SK-N-SH (cell line): ENCODE results near the gene LLGL1. TPM values are rescaled to one million over a fixed set of nuclear protein-coding genes. Genes with fewer than 3 reads are reported as not detected.

Experiments used
- CTCF ChIA-PET: fragments of 300-600, 350-600 bp; formaldehyde crosslinking; extraction: SDS; loops from one replicate; lab custom pipeline; 2021; lab: Yijun Ruan, JAX
- POLR2A ChIA-PET: fragments of 350-600 bp; sonication (Branson Sonifier 250); formaldehyde crosslinking; extraction: SDS; loops from one replicate; lab custom pipeline; 2020; ENCODE audit warnings: antibody characterized with exemption, inconsistent platforms; lab: Yijun Ruan, JAX
- DNase-seq: peaks from one replicate; pipeline ENCODE4 v3.0.0; 2012
- H2AFZ ChIP-seq: fragments of 200-600 bp; sonication (generic); 2 replicates; pipeline ENCODE4 v1.8.1; 2016; ENCODE audit warnings: antibody characterized with exemption, mild to moderate bottlenecking, low read depth
- H3F3A ChIP-seq: fragments of 200-600 bp; sonication (generic); replicated peaks from 2 replicates; pipeline ENCODE3; 2016; ENCODE audit warnings: antibody characterized with exemption, mild to moderate bottlenecking; ENCODE audit not compliant: insufficient read depth
- H3K27ac ChIP-seq, 2 experiments: fragments of 200-500 bp in 1 of 2; fragments of 200-600 bp in 1 of 2; sonication (Bioruptor generic) in 1 of 2; sonication (generic), shearing (Covaris generic) in 1 of 2; 2 replicates each; pipeline versions ENCODE4 v1.5.1 to v1.6.1; 2014 to 2016; ENCODE audit warnings: low read depth in 2 of 2, inconsistent platforms in 1 of 2, low read length in 1 of 2, mild to moderate bottlenecking in 1 of 2, mixed read lengths in 1 of 2
- H3K27me3 ChIP-seq: fragments of 200-600 bp; sonication (generic), shearing (Covaris generic); 2 replicates; pipeline ENCODE4 v1.6.1; 2016; ENCODE audit warnings: mixed run types; ENCODE audit not compliant: insufficient read depth
- H3K36me3 ChIP-seq, 2 experiments: fragments of 200-500 bp in 1 of 2; fragments of 200-600 bp in 1 of 2; sonication (Bioruptor generic) in 1 of 2; sonication (generic) in 1 of 2; replicated peaks in 1 of 2; 2 replicates each; pipeline versions ENCODE3 to v1.5.1; 2014 to 2016; ENCODE audit warnings: low read length in 1 of 2, mild to moderate bottlenecking in 1 of 2; ENCODE audit not compliant: insufficient read depth in 2 of 2, control insufficient read depth in 1 of 2
- H3K4me1 ChIP-seq, 2 experiments: fragments of 200-500 bp in 1 of 2; fragments of 200-600 bp in 1 of 2; sonication (Bioruptor generic) in 1 of 2; sonication (generic), shearing (Covaris generic) in 1 of 2; 2 replicates each; pipeline versions ENCODE4 v1.5.1 to v1.6.1; 2014 to 2016; ENCODE audit warnings: low read depth in 1 of 2, low read length in 1 of 2, mixed run types in 1 of 2; ENCODE audit not compliant: insufficient read depth in 2 of 2, control insufficient read depth in 1 of 2
- H3K4me2 ChIP-seq: fragments of 200-600 bp; sonication (generic), shearing (Covaris generic); 2 replicates; pipeline ENCODE4 v1.6.1; 2017; ENCODE audit warnings: mixed run types
- H3K4me3 ChIP-seq, 2 experiments: fragments of 200-500 bp in 1 of 2; fragments of 200-600 bp in 1 of 2; sonication (Bioruptor generic) in 1 of 2; sonication (generic), shearing (Covaris generic) in 1 of 2; 2 replicates each; pipeline versions ENCODE4 v1.5.1 to v1.8.1; 2014 to 2016; ENCODE audit warnings: low read depth in 2 of 2, inconsistent platforms in 1 of 2, low read length in 1 of 2, mild to moderate bottlenecking in 1 of 2, mixed read lengths in 1 of 2, moderate library complexity in 1 of 2
- H3K79me2 ChIP-seq: fragments of 200-600 bp; sonication (generic); 2 replicates; pipeline ENCODE4 v1.8.1; 2017; ENCODE audit warnings: mild to moderate bottlenecking; ENCODE audit not compliant: insufficient read depth
- H3K9ac ChIP-seq: fragments of 200-600 bp; sonication (generic); 2 replicates; pipeline ENCODE4 v1.6.1; 2017; ENCODE audit warnings: mixed run types
- H3K9me2 ChIP-seq: fragments of 200-600 bp; sonication (generic); 2 replicates; pipeline ENCODE4 v1.6.1; 2017; ENCODE audit warnings: mixed run types
- H3K9me3 ChIP-seq: fragments of 200-600 bp; sonication (generic); 2 replicates; pipeline ENCODE4 v1.6.1; 2017; ENCODE audit warnings: mixed run types, mild to moderate bottlenecking, moderate library complexity
- H4K20me1 ChIP-seq: fragments of 200-600 bp; sonication (generic); 2 replicates; pipeline ENCODE4 v1.6.1; 2017; ENCODE audit warnings: mild to moderate bottlenecking, mixed run types; ENCODE audit not compliant: insufficient read depth
- CHD2 ChIP-seq: fragments of 150-350 bp; IDR thresholded peaks from 2 replicates; pipeline ENCODE4 v1.6.1; 2018; ENCODE audit warnings: low read length; ENCODE audit not compliant: partially characterized antibody
- EP300 ChIP-seq, 2 experiments: IDR thresholded peaks; 2 replicates each; pipeline versions ENCODE4 v1.4.0 to v1.6.1; 2012; ENCODE audit warnings: borderline replicate concordance in 1 of 2, low read depth in 1 of 2, low read length in 1 of 2
- FOSL2 ChIP-seq: IDR thresholded peaks from 2 replicates; pipeline ENCODE4 v1.4.0; 2012; ENCODE audit warnings: low read depth, mild to moderate bottlenecking, moderate library complexity, borderline replicate concordance
- FOXJ3 ChIP-seq: sonication (generic); formaldehyde crosslinking; IDR thresholded peaks from 2 replicates; pipeline ENCODE4 v1.5.1; 2020; ENCODE audit warnings: mild to moderate bottlenecking, missing genetic modification reagents
- NFIC ChIP-seq: IDR thresholded peaks from 2 replicates; pipeline ENCODE4 v1.4.0; 2012; ENCODE audit warnings: borderline replicate concordance
- RAD21 ChIP-seq: IDR thresholded peaks from 2 replicates; pipeline ENCODE4 v1.6.1; 2012; ENCODE audit warnings: mild to moderate bottlenecking, low read length
- RCOR1 ChIP-seq: fragments of 150-350 bp; IDR thresholded peaks from 2 replicates; pipeline ENCODE4 v1.6.1; 2017; ENCODE audit warnings: antibody characterized with exemption, low read length
- WGBS: methylation state at CpG from one replicate; pipeline ENCODE4 v1.1.6; 2017; ENCODE audit warnings: low lambda C conversion rate; 5-methylcytosine and 5-hydroxymethylcytosine counted together
- polyA plus RNA-seq, 3 experiments: library from polyadenylated mRNA; depleted of rRNA; stranded (reverse); fragments of >200 nt; gene quantifications; 2 replicates each; pipeline ENCODE4 v1.2.3, GENCODE V29; 2012
- TF ChIP-seq, protein P1 (sequence below): IDR thresholded peaks from 2 replicates; pipeline ENCODE4 v1.6.1; 2012; ENCODE audit warnings: mild to moderate bottlenecking, low read depth, low read length, moderate library complexity

LLGL1 gene
- polyA plus RNA-seq, 1 of the 3 experiments (the other 2 are of a cell fraction), result 31.4 TPM

DNA sequence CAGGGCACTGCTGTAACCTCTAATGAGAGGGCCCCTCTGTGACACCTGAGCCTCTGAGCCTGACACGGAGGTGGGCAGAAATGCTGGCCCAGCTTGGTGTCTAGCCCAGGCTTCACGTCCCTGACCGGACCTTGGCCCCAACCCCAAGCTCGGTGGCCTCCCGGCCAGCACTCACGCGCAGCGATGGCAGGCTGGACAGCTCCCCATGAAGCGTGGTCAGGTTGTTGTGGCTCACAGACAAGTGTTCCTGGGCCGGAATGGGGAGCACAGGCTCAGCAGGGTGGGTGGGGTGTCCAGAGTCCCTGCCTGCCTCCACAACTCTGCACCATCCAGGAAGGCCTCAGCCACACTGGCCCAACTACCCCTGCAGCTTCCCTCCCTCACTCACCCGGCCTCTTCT is 30.9 kb downstream of the LLGL1 start:
- H3K4me2 ChIP-seq, result peak overlapping the region; percentile 94
- H3K9ac ChIP-seq, result no peak overlapping the region
- H3F3A ChIP-seq, result peaks cover 12% of the 10 kb centered on the region
- H4K20me1 ChIP-seq, result peaks cover 36% of the 10 kb centered on the region
- peaks cover 19 to 52% of the 10 kb centered on the region in 2 experiments for H3K36me3 ChIP-seq
- H3K27me3 ChIP-seq, result no peaks in the 10 kb centered on the region
- WGBS, result 91% methylated on average over 2 of the region's 11 CpGs
- no peak overlapping the region for H3K27ac ChIP-seq
- CTCF ChIA-PET, result interaction anchor here (0.8 to 1.4 kb wide), 2 partner anchors 9 to 27 kb away, joined by 3 read pairs; no protein-coding TSS in a partner anchor
- no peaks in the 10 kb centered on the region for H3K9me3 ChIP-seq
- peaks cover under 1 to 27% of the 10 kb centered on the region in 2 experiments; a peak in 2 of 4 replicates for H3K4me1 ChIP-seq
- no peak for DNase-seq
- TF ChIP-seq, protein P1, sequence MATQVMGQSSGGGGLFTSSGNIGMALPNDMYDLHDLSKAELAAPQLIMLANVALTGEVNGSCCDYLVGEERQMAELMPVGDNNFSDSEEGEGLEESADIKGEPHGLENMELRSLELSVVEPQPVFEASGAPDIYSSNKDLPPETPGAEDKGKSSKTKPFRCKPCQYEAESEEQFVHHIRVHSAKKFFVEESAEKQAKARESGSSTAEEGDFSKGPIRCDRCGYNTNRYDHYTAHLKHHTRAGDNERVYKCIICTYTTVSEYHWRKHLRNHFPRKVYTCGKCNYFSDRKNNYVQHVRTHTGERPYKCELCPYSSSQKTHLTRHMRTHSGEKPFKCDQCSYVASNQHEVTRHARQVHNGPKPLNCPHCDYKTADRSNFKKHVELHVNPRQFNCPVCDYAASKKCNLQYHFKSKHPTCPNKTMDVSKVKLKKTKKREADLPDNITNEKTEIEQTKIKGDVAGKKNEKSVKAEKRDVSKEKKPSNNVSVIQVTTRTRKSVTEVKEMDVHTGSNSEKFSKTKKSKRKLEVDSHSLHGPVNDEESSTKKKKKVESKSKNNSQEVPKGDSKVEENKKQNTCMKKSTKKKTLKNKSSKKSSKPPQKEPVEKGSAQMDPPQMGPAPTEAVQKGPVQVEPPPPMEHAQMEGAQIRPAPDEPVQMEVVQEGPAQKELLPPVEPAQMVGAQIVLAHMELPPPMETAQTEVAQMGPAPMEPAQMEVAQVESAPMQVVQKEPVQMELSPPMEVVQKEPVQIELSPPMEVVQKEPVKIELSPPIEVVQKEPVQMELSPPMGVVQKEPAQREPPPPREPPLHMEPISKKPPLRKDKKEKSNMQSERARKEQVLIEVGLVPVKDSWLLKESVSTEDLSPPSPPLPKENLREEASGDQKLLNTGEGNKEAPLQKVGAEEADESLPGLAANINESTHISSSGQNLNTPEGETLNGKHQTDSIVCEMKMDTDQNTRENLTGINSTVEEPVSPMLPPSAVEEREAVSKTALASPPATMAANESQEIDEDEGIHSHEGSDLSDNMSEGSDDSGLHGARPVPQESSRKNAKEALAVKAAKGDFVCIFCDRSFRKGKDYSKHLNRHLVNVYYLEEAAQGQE, result peak; percentile 39; the same call in 1 of the 2 replicates
- no peak for TF ChIP-seq NFIC
- TF ChIP-seq, all 33 proteins: peak for 1
- no peak overlapping the region for H3K4me3 ChIP-seq
- H3K9me2 ChIP-seq, result no peaks in the 10 kb centered on the region
- no peak overlapping the region for H2AFZ ChIP-seq
- POLR2A ChIA-PET, result no interaction called here
- peaks cover 44% of the 10 kb centered on the region for H3K79me2 ChIP-seq

DNA sequence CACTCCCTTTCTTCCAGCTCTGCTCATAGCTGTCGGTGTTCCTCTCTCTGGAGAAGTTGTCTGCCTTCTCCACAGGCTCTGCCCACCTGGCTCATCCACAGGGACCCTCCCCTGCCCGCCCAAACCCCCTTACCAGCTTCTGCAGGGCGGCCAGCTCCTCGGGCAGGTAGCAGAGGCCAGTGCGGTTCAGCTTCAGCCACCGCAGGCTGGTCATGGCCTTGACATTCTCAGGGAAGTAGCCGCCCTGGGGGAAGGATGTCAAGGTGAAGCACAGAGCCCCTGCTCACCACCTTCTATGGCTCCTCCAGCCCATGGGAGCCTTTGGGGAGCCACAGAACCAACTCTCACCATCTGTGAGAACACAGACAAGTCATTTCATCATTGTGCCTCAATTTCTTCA is 31.3 kb downstream of the LLGL1 start:
- peak overlapping the region; percentile 94 for H3K4me2 ChIP-seq
- no peak for TF ChIP-seq EP300 (IDR thresholded peaks at IDR 0.05; ENCODE audit: borderline replicate concordance in 1 of 2, low read depth in 1 of 2, low read length in 1 of 2)
- TF ChIP-seq RCOR1, result no peak
- TF ChIP-seq CHD2, result no peak
- TF ChIP-seq RAD21, result no peak
- no peak for TF ChIP-seq FOXJ3 (CRISPR knock-in tag)
- no peak for TF ChIP-seq FOSL2
- TF ChIP-seq, all 33 proteins: peak for 0
- no peak overlapping the region for H3K27ac ChIP-seq
- peaks cover 5 to 31% of the 10 kb centered on the region in 2 experiments; a peak in 2 of 4 replicates for H3K4me1 ChIP-seq
- H3F3A ChIP-seq, result peaks cover 12% of the 10 kb centered on the region
- H2AFZ ChIP-seq, result no peak overlapping the region
- peak overlapping the region in 1 of 2 experiments; percentile 85; a peak in 3 of 4 replicates for H3K4me3 ChIP-seq
- no peaks in the 10 kb centered on the region for H3K9me3 ChIP-seq
- H3K9ac ChIP-seq, result peak overlapping the region; percentile 99; the same call in 1 of the 2 replicates
- POLR2A ChIA-PET, result no interaction called here
- WGBS, result 82% methylated on average over 6 of the region's 7 CpGs
- no peaks in the 10 kb centered on the region for H3K27me3 ChIP-seq
- peaks cover 36% of the 10 kb centered on the region for H4K20me1 ChIP-seq
- CTCF ChIA-PET, result interaction anchor here (0.6 to 3.6 kb wide), 4 partner anchors 9 to 28 kb away, joined by 3 to 21 read pairs (median 4); no protein-coding TSS in a partner anchor
- peaks cover 48% of the 10 kb centered on the region for H3K79me2 ChIP-seq
- H3K36me3 ChIP-seq, result peaks cover 18 to 48% of the 10 kb centered on the region in 2 experiments
- no peaks in the 10 kb centered on the region for H3K9me2 ChIP-seq
- no peak for DNase-seq
